Loucy (cell line): ENCODE results near the gene CTBP2.

Source experiments
- EZH2phosphoT487 ChIP-seq: fragments of 200-600 bp; IDR thresholded peaks from 2 replicates; pipeline ENCODE4 v1.6.1; 2018; ENCODE audit warnings: antibody characterized with exemption, mild to moderate bottlenecking, moderate library complexity, borderline replicate concordance
- TF ChIP-seq, protein P1 (sequence below): fragments of 200-600 bp; sonication (generic); conservative IDR thresholded peaks from 2 replicates; pipeline ENCODE4 v1.5.1; 2014; ENCODE audit warnings: mild to moderate bottlenecking, antibody characterized with exemption, low read length

DNA sequence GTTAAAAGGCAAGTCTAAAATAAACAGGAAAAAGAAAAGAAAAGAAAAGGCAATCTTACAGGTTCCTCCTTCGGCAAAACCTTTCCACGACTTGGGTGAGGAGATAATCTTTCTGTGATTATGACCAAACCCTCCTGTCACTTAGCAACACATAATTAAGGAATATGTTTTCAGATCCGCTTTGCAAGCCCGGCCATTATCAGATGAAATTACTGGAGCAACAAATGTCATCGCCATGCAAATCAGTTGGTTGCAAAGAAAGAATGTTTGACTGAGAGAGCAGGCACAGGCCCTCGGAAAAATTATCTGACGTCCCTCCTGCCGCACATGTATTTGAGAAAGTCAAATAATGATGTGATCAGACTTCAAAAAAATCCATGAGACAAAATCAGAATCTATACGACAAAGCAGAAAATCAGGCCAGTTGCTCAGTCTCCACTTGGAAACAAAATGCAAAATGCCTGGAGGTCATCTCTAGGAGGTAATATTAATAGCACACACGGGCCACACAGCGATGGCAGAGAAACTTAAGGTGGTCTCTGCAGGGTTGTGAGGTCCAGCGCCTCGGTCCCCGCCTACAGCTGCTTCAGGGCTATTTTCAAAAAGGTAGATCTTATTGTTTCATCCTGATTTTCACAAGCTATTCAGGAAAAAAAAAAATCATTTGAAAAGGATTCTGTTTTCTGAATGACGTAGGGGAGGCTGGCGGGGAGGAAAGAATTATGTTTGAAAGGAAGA is 135.7 kb downstream of the CTBP2 start:
- TF ChIP-seq, protein P1, sequence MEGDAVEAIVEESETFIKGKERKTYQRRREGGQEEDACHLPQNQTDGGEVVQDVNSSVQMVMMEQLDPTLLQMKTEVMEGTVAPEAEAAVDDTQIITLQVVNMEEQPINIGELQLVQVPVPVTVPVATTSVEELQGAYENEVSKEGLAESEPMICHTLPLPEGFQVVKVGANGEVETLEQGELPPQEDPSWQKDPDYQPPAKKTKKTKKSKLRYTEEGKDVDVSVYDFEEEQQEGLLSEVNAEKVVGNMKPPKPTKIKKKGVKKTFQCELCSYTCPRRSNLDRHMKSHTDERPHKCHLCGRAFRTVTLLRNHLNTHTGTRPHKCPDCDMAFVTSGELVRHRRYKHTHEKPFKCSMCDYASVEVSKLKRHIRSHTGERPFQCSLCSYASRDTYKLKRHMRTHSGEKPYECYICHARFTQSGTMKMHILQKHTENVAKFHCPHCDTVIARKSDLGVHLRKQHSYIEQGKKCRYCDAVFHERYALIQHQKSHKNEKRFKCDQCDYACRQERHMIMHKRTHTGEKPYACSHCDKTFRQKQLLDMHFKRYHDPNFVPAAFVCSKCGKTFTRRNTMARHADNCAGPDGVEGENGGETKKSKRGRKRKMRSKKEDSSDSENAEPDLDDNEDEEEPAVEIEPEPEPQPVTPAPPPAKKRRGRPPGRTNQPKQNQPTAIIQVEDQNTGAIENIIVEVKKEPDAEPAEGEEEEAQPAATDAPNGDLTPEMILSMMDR, result no peak
- no peak for TF ChIP-seq EZH2phosphoT487
